ENCODE data around the gene MNT. TPM values are rescaled to one million over a fixed set of nuclear protein-coding genes. Genes with fewer than 3 reads are reported as not detected.
A peak's percentile ranks its signal among the peaks of the same experiment; 100 is the strongest.

MNT gene
- total RNA-seq, 1 donor from 2014 or later, result 32.7 TPM

DNA sequence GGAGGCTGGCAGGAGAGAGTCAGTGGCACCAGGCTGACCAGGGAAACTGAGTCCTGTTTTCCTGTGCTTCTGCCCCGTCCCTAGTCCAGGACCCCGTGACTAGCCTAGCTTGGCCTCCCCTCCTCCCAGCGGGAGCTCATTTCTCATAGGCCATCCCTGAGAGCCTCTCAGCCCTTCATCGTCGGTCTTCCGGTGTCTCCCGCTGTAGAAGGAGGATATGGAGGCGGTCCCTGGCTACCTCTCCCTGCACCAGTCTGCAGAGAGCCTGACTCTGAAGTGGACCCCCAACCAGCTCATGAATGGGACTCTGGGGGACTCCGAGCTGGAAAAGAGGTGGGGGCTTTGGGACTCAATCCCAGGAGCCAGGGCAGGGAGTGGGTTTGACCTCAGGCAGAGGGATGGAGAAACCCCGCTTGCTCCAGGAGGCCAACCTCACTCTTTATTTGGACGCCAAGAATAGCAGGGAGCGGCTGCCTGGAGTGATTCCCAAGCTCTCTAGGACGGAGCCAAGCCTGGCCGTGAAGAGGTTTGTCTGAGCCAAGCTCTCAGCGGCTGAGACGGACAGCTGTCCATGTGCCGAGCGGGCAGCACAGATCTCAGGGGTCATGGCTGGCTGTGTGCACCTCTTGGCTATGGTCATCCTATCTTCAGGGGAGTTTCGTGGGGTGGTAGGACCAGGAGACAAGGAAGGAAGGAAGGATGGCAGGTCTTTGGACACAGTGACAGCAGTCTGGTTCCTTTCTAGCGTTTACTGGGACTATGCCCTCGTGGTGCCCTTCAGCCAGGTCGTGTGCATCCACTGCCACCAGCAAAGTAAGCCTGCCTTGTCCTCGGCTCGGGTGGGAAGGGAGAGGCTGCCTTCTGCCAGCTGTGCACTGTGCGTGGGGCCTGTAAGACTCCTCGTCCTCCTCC lies 36.8 kb downstream of the MNT start:
- H3K27ac ChIP-seq, result no peak overlapping the region
- no peak for DNase-seq
- TF ChIP-seq, protein P1, sequence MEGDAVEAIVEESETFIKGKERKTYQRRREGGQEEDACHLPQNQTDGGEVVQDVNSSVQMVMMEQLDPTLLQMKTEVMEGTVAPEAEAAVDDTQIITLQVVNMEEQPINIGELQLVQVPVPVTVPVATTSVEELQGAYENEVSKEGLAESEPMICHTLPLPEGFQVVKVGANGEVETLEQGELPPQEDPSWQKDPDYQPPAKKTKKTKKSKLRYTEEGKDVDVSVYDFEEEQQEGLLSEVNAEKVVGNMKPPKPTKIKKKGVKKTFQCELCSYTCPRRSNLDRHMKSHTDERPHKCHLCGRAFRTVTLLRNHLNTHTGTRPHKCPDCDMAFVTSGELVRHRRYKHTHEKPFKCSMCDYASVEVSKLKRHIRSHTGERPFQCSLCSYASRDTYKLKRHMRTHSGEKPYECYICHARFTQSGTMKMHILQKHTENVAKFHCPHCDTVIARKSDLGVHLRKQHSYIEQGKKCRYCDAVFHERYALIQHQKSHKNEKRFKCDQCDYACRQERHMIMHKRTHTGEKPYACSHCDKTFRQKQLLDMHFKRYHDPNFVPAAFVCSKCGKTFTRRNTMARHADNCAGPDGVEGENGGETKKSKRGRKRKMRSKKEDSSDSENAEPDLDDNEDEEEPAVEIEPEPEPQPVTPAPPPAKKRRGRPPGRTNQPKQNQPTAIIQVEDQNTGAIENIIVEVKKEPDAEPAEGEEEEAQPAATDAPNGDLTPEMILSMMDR (IDR thresholded peaks at IDR 0.05), result no peak
- no peaks in the 10 kb centered on the region for H3K27me3 ChIP-seq
- H3K9me3 ChIP-seq, result no peaks in the 10 kb centered on the region
- peaks cover 36% of the 10 kb centered on the region for H3K36me3 ChIP-seq
- peak; percentile 19 for ATAC-seq
- no peaks in the 10 kb centered on the region for H3K4me1 ChIP-seq
- H3K4me3 ChIP-seq, result no peak overlapping the region
- intact Hi-C loops (cut with DNase I), result no loop called here

DNA sequence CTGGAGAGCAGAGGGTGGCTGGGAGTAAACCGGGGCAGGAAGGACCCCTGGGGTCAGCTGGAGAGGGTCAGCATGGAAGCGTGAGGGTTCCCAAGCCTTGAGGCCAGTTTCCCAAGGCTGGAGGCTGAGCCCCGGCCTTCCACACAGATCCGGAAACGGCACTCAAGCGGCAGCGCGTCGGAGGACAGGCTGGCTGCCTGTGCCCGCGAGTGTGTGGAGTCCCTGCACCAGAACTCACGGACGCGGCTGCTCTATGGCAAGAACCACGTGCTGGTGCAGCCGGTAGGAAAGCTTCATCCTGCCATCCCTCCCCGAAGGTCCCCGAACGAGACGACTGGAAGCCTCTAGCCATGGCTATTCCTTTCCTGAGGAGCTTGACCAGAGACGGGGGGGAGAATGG lies 37.5 kb downstream of the MNT start:
- Histone ChIP-seq H3K27ac (no peak overlapping the region), H3K4me1 (no peaks in the 10 kb centered on the region), H3K4me3 (no peak overlapping the region), H3K27me3 (no peaks in the 10 kb centered on the region), H3K9me3 (no peaks in the 10 kb centered on the region), H3K36me3 (peaks cover 36% of the 10 kb centered on the region)
- TF ChIP-seq, protein P1 (IDR thresholded peaks at IDR 0.05), result no peak
- intact Hi-C loops (cut with DNase I), result no loop called here
- no peak for ATAC-seq
- no peak for DNase-seq

DNA sequence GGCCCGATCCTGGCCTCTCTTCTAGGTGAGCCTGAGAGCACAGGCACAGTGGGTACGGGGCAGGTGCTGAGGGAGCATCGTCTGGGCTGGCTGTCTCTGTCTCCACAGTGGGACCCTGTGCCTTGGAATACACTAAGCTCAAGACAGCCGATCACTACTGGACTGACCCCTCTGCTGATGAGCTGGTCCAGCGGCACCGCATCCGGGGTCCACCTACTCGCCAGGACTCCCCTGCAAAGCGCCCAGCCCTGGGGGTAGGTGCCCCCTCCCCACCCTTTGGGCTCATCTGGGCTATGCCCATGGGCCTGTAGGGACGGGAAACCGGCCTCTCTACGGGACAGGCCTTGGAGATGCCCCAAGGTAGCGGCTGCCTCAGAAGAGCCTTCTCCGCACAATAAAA lies 38.0 kb downstream of the MNT start:
- H3K4me1 ChIP-seq, result no peaks in the 10 kb centered on the region
- TF ChIP-seq, protein P1 (IDR thresholded peaks at IDR 0.05), result no peak
- no peak overlapping the region for H3K27ac ChIP-seq
- no peaks in the 10 kb centered on the region for H3K27me3 ChIP-seq
- H3K36me3 ChIP-seq, result peaks cover 36% of the 10 kb centered on the region
- intact Hi-C loops (cut with DNase I), result no loop called here
- ATAC-seq, result no peak
- no peak for DNase-seq
- no peaks in the 10 kb centered on the region for H3K9me3 ChIP-seq
- H3K4me3 ChIP-seq, result no peak overlapping the region

DNA sequence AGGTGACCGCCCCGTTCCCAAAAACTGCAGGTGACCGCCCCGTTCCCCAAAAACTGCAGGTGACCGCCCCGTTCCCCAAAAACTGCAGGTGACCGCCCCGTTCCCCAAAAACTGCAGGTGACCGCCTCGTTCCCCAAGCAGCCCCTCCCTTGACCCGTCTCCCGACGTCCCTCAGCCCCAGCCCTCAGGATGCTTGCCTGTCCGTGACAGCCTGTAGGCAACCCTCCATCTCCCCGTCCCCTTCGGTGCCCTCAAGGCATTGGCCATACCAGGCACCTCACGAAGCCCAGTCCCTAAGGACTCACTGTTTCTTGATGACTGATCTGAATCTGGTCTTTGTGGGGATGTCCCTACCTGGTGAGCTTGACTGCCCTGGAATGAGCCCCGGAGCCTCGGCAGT lies 38.4 kb downstream of the MNT start:
- Histone ChIP-seq H3K27ac (no peak overlapping the region), H3K27me3 (no peaks in the 10 kb centered on the region), H3K4me3 (no peak overlapping the region), H3K9me3 (no peaks in the 10 kb centered on the region), H3K36me3 (peaks cover 36% of the 10 kb centered on the region), H3K4me1 (no peaks in the 10 kb centered on the region)
- ATAC-seq (no peak), DNase-seq (no peak)
- TF ChIP-seq, protein P1 (IDR thresholded peaks at IDR 0.05), result no peak
- intact Hi-C loops (cut with DNase I), result no loop called here

DNA sequence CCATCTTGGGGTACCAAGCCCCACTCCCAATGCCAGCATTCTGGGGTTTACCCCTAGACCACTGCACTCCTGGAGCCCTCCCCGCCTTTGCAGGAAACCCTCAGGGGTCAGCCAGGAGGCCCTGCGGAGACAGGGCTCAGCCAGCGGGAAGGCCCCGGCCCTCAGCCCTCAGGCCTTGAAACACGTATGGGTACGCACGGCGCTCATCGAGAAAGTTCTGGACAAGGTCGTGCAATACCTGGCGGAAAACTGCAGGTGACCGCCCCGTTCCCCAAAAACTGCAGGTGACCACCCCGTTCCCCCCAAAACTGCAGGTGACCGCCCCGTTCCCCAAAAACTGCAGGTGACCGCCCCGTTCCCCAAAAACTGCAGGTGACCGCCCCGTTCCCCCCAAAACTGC lies 38.8 kb downstream of the MNT start:
- Histone ChIP-seq H3K4me1 (no peaks in the 10 kb centered on the region), H3K27me3 (no peaks in the 10 kb centered on the region), H3K36me3 (peaks cover 36% of the 10 kb centered on the region), H3K27ac (no peak overlapping the region), H3K4me3 (no peak overlapping the region), H3K9me3 (no peaks in the 10 kb centered on the region)
- intact Hi-C loops (cut with DNase I), result no loop called here
- ATAC-seq (no peak), DNase-seq (no peak)
- TF ChIP-seq, protein P1 (IDR thresholded peaks at IDR 0.05), result no peak

Measured in upper lobe of right lung (tissue), 1 donor.